HepG2 (cell line): ENCODE results near the gene TMEM44. TPM values are rescaled to one million over a fixed set of nuclear protein-coding genes. Genes with fewer than 3 reads are reported as not detected.

ENCODE experiments used
- BCL6 ChIP-seq: IDR thresholded peaks from 2 replicates; pipeline ENCODE4 v1.6.1; 2016; ENCODE audit warnings: missing genetic modification reagents, missing compliant biosample characterization
- ELF1 ChIP-seq: sonication (generic); formaldehyde crosslinking; IDR thresholded peaks from 2 replicates; pipeline ENCODE4 v1.4.0; 2020; ENCODE audit warnings: missing genetic modification reagents
- GABPB1 ChIP-seq: IDR thresholded peaks from 2 replicates; pipeline ENCODE4 v1.6.1; 2016; ENCODE audit warnings: mild to moderate bottlenecking, missing genetic modification reagents, moderate library complexity, missing compliant biosample characterization
- HMG20A ChIP-seq: IDR thresholded peaks from 2 replicates; pipeline ENCODE4 v1.6.1; 2016; ENCODE audit warnings: borderline replicate concordance
- HNF4A ChIP-seq: sonication (generic); formaldehyde crosslinking; IDR thresholded peaks from 2 replicates; pipeline ENCODE4 v1.4.0; 2020; ENCODE audit warnings: missing genetic modification reagents
- IKZF1 ChIP-seq: fragments of 450-650 bp; IDR thresholded peaks from 2 replicates; pipeline ENCODE4 v1.7.1; 2016
- NR2F2 ChIP-seq: IDR thresholded peaks from 2 replicates; pipeline ENCODE4 v1.6.1; 2012; ENCODE audit warnings: low read depth, inconsistent platforms, borderline replicate concordance
- PHF21A ChIP-seq: sonication (generic); formaldehyde crosslinking; IDR thresholded peaks from 2 replicates; pipeline ENCODE4 v1.5.0; 2020; ENCODE audit warnings: mild to moderate bottlenecking, missing genetic modification reagents
- REXO4 ChIP-seq: sonication (generic); formaldehyde crosslinking; IDR thresholded peaks from 2 replicates; pipeline ENCODE4 v1.8.0; 2022; ENCODE audit warnings: missing genetic modification reagents, mild to moderate bottlenecking, borderline replicate concordance
- SMYD3 ChIP-seq: sonication (generic); formaldehyde crosslinking; IDR thresholded peaks from 2 replicates; pipeline ENCODE4 v1.8.1; 2023; ENCODE audit warnings: mild to moderate bottlenecking, missing genetic modification reagents
- ZNF138 ChIP-seq: sonication (generic); formaldehyde crosslinking; IDR thresholded peaks from 2 replicates; pipeline ENCODE4 v1.5.0; 2020; ENCODE audit warnings: mild to moderate bottlenecking, low read depth, missing genetic modification reagents
- ZNF331 ChIP-seq: sonication (generic); formaldehyde crosslinking; IDR thresholded peaks from 2 replicates; pipeline ENCODE4 v1.4.0; 2020; ENCODE audit warnings: missing genetic modification reagents
- ZNF546 ChIP-seq: sonication (generic); formaldehyde crosslinking; conservative IDR thresholded peaks from 2 replicates; pipeline ENCODE4 v1.8.1; 2023; ENCODE audit warnings: mild to moderate bottlenecking, missing genetic modification reagents
- ZNF609 ChIP-seq: sonication (generic); formaldehyde crosslinking; IDR thresholded peaks from 2 replicates; pipeline ENCODE4 v1.4.0; 2020; ENCODE audit warnings: mild to moderate bottlenecking, missing genetic modification reagents, borderline replicate concordance
- ZNF644 ChIP-seq: IDR thresholded peaks from 2 replicates; pipeline ENCODE4 v1.6.1; 2016; ENCODE audit warnings: low read depth
- ZNF652 ChIP-seq: IDR thresholded peaks from 2 replicates; pipeline ENCODE4 v1.6.1; 2016; ENCODE audit warnings: low read depth, borderline replicate concordance
- ZNF879 ChIP-seq: sonication (generic); formaldehyde crosslinking; IDR thresholded peaks from 2 replicates; pipeline ENCODE4 v1.8.1; 2023; ENCODE audit warnings: missing genetic modification reagents
- polyA plus RNA-seq, 8 experiments: library from polyadenylated mRNA; depleted of rRNA in 3 of 8; stranded (reverse) in 7 of 8; unstranded in 1 of 8; fragments of >200 nt; fragmentation: Illumina TruSeq in 4 of 8; extraction: Trizol in 4 of 8; gene quantifications; 2 replicates each; pipeline versions ENCODE4 v1.2.1 to v1.2.3, GENCODE V29; 2011 to 2016; ENCODE audit warnings: low read depth in 4 of 8, missing spikeins in 1 of 8, mixed read lengths in 1 of 8; ENCODE audit not compliant: insufficient read depth in 1 of 8
- total RNA-seq, 5 experiments: library from RNA; depleted of rRNA; stranded (reverse); fragments of >200 nt; fragmentation: Illumina TruSeq; extraction: Trizol; gene quantifications; 2 replicates each; pipeline ENCODE4 v1.2.3, GENCODE V29; 2016; ENCODE audit warnings: low read depth in 1 of 5
- TF ChIP-seq, protein P1 (sequence below): sonication (generic); formaldehyde crosslinking; conservative IDR thresholded peaks from 2 replicates; pipeline ENCODE4 v1.4.0; 2020; ENCODE audit warnings: mild to moderate bottlenecking, missing genetic modification reagents, moderate library complexity
- TF ChIP-seq, protein P2 (sequence below): IDR thresholded peaks from 2 replicates; pipeline ENCODE4 v1.6.1; 2016; ENCODE audit warnings: missing compliant biosample characterization, missing genetic modification reagents, borderline replicate concordance

The TMEM44 gene
- total and polyA plus RNA-seq, 2 of the 13 experiments (the other 11 are each of a cell fraction or from before 2014, with no cell fraction given) = 7.3 to 13.8 TPM

GRCh38 chr3:194560047-194560446 lies 73.2 kb downstream of the TMEM44 start (continued):
- TF ChIP-seq ZNF644 (CRISPR knock-in tag) (peak; percentile 48; the same call in 1 of the 2 replicates), ZNF138 (CRISPR knock-in tag) (no peak), ZNF546 (CRISPR knock-in tag) (no peak), REXO4 (CRISPR knock-in tag) (no peak), ZNF652 (no peak), HMG20A (CRISPR knock-in tag) (peak; percentile 14; the same call in 1 of the 2 replicates), SMYD3 (CRISPR knock-in tag) (no peak), ELF1 (CRISPR knock-in tag) (peak; percentile 78), BCL6 (CRISPR knock-in tag) (no peak), ZNF609 (CRISPR knock-in tag) (peak; percentile 35; the same call in 1 of the 2 replicates), ZNF879 (no peak), GABPB1 (peak; percentile 69), HNF4A (CRISPR knock-in tag) (peak; percentile 89), IKZF1 (no peak), ZNF331 (CRISPR knock-in tag) (peak; percentile 39; the same call in 1 of the 2 replicates), NR2F2 (no peak), PHF21A (0 out of 2 replicates have a peak, but pooled peaks have one; percentile 41)
- TF ChIP-seq, protein P1, sequence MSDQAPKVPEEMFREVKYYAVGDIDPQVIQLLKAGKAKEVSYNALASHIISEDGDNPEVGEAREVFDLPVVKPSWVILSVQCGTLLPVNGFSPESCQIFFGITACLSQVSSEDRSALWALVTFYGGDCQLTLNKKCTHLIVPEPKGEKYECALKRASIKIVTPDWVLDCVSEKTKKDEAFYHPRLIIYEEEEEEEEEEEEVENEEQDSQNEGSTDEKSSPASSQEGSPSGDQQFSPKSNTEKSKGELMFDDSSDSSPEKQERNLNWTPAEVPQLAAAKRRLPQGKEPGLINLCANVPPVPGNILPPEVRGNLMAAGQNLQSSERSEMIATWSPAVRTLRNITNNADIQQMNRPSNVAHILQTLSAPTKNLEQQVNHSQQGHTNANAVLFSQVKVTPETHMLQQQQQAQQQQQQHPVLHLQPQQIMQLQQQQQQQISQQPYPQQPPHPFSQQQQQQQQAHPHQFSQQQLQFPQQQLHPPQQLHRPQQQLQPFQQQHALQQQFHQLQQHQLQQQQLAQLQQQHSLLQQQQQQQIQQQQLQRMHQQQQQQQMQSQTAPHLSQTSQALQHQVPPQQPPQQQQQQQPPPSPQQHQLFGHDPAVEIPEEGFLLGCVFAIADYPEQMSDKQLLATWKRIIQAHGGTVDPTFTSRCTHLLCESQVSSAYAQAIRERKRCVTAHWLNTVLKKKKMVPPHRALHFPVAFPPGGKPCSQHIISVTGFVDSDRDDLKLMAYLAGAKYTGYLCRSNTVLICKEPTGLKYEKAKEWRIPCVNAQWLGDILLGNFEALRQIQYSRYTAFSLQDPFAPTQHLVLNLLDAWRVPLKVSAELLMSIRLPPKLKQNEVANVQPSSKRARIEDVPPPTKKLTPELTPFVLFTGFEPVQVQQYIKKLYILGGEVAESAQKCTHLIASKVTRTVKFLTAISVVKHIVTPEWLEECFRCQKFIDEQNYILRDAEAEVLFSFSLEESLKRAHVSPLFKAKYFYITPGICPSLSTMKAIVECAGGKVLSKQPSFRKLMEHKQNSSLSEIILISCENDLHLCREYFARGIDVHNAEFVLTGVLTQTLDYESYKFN = peak; percentile 42; the same call in 1 of the 2 replicates
- TF ChIP-seq, protein P2, sequence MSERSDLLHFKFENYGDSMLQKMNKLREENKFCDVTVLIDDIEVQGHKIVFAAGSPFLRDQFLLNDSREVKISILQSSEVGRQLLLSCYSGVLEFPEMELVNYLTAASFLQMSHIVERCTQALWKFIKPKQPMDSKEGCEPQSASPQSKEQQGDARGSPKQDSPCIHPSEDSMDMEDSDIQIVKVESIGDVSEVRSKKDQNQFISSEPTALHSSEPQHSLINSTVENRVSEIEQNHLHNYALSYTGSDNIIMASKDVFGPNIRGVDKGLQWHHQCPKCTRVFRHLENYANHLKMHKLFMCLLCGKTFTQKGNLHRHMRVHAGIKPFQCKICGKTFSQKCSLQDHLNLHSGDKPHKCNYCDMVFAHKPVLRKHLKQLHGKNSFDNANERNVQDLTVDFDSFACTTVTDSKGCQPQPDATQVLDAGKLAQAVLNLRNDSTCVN (CRISPR knock-in tag) = 0 out of 2 replicates have a peak, but pooled peaks have one; percentile 34
